GM10266 (cell line): ENCODE measurements around the gene PANK3.

ENCODE experiments used
- DNase-seq: peaks from one replicate; pipeline ENCODE4 v3.0.0; 2012; ENCODE audit errors: extremely low spot score
- CTCF ChIP-seq: IDR thresholded peaks from 2 replicates; pipeline ENCODE4 v1.5.1; 2012; ENCODE audit warnings: mild to moderate bottlenecking, low read depth; ENCODE audit not compliant: control insufficient read depth, insufficient read depth; ENCODE audit errors: missing control alignments

PANK3 gene

DNA sequence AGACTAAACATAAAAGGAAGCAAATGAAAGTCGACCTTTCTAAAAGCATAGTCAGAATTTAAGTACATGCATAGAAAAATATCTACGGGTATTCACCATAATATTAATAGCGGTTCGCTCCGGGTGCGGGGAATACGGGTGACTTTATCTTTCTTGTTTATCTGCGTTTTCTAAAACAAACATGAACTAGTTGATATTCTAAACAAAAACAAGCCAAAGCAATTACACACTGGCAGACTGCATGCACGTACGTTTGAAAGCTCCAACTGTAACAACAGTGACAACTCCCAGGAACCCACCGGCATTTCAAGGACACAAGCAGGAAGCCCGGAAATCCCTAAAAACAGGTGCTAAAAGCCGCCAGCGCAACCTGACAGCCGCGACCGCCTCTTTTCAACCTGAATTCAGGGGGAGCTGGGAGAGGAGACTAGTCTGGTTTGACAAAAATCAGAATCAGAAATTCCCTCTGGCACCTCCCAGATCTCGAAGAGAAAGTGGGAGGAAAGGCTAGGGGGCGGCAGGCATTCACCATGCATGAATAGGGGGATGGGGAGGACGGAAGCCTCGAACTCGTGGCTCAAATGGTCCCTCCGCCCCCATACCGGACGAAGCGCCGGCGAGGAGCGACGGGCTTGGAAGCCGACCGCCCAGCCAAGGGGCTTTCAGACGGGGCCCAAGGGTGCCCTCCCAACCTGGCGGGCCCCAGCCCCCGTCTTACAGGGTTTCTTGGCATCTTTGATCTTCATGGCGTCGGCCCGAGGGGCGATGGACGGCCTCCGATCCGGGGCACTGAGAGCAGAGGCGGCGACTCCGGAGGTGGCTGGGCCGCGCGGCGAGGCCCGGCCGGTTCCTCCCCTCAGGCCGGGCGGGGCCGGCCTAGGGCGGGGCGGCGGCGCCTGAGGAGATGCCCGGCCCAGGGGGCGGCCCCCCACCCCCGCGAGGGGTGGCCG lies at the start of gene PANK3:
TSS of gene PANK3 (minus strand) at position 831 of the 950 bp plus-strand sequence. CDS start at position 746, 85 bp downstream.
- no peak for TF ChIP-seq CTCF
- peak; percentile 93 for DNase-seq

GRCh38 chr5:168624850-168625364 lies 45.7 kb upstream of the PANK3 start:
- DNase-seq: no peak

GRCh38 chr5:168620807-168621206 lies 41.6 kb upstream of the PANK3 start:
- no peak for DNase-seq
- no peak for TF ChIP-seq CTCF

More at GRCh38 chr5:168624850-168625364, 45.7 kb upstream of the PANK3 start:
- TF ChIP-seq CTCF: no peak

DNA sequence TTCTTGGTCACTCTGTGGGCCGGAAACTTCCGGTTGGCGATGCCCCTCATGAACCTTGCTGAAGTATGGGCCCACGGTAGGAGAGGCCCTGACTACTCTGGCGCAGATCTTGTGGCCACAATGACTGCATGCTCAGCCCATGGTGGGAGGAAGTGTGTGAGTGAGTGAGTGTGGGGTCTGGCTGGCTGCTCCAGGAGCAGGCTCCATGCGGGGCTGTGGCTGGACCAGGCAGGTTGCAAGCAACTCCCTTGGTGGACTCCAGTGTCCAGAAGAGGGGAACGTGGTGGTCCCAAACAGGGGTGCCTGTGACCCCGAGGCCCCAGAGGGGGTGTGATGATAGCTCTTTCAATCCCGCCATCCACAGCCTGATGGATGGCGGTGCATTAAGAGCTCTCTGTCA lies 35.5 kb upstream of the PANK3 start:
- no peak for DNase-seq
- no peak for TF ChIP-seq CTCF

DNA sequence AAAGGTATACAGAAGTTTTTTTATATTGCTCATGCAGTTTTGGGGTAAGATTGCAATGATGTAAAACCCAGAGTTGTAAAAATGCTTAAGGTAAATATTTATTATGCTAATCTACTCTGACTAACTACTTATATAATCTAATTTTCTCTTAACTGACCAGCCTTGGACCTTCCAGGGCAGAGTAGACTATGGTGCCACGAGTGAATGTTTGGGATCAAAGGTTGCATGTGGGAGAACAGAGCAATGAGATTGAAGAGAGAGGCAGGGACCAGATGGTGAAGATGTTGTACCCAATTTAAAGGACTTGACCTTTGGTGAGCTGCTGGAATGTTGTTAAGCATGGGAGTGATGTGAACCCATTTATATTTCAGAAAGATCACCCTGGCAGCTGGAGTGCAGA lies 34.8 kb upstream of the PANK3 start:
- no peak for TF ChIP-seq CTCF

DNA sequence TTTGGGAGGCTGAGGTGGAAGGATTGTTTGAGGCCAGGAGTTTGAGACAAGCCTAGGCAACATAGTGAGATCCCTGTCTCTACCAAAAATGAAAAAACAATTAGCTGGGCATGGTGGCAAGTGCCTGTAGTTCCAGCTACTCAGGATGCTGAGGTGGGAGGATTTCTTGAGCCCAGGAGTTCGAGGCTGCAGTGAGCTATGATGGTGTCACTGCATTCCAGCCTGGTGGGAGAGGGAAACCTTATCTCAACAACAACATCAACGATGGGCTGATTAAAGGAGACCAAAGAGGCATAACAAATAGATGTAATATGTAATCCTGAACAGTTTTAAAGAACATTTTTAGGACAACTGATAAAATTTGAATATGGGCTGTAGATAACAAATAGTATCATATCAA lies 34.2 kb upstream of the PANK3 start:
- no peak for DNase-seq
- TF ChIP-seq CTCF: no peak

More for the DNA sequence above, 34.8 kb upstream of the PANK3 start:
- no peak for DNase-seq

DNA sequence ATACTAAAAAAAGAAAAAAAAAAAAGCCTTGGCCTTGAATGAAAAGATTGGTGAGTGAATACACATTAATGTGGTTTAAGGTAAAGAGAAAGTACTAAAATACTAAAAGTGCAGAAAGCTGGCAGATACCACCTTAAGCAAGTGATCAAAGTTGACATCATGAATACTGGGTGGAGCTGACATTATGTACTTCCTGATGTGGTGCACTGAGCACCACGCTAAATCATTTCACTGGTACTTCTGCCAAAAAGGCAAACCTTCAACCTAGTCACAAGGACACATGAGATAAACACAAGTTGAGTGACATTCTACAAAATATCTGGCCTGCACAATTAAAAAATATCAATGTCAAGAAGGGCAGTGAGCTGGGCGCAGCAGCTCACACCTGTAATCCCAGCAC lies 33.8 kb upstream of the PANK3 start:
- no peak for DNase-seq
- TF ChIP-seq CTCF: no peak
